Measurements from ENCODE around the gene CCR4.

CCR4 gene

DNA sequence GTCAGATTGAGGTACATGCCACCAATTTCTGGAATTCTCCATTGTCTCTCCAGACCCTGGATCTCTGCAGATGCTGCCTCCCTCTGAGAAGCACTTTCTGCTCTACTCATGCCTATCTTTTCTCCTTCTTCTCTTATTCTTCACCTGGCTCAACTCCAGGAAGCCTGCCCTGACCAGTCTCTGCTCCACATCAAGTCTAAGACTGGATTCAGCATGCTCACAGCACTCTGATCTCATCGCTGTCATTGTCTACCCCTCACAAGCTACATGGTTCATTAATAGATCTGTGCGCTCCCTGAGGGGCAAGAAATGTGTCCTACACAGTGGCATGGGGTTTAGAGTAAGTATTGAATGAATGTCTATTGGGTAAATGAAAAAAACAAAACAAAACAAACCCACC is 38.7 kb downstream of the CCR4 start:
- TF ChIP-seq, protein P1, sequence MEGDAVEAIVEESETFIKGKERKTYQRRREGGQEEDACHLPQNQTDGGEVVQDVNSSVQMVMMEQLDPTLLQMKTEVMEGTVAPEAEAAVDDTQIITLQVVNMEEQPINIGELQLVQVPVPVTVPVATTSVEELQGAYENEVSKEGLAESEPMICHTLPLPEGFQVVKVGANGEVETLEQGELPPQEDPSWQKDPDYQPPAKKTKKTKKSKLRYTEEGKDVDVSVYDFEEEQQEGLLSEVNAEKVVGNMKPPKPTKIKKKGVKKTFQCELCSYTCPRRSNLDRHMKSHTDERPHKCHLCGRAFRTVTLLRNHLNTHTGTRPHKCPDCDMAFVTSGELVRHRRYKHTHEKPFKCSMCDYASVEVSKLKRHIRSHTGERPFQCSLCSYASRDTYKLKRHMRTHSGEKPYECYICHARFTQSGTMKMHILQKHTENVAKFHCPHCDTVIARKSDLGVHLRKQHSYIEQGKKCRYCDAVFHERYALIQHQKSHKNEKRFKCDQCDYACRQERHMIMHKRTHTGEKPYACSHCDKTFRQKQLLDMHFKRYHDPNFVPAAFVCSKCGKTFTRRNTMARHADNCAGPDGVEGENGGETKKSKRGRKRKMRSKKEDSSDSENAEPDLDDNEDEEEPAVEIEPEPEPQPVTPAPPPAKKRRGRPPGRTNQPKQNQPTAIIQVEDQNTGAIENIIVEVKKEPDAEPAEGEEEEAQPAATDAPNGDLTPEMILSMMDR (conservative IDR thresholded peaks at IDR 0.05; ENCODE audit: low read depth, low read length), result no peak
- H3K4me3 ChIP-seq (ENCODE audit: low read length), result no peak overlapping the region
- DNase-seq (ENCODE audit: low read depth), result no peak

DNA sequence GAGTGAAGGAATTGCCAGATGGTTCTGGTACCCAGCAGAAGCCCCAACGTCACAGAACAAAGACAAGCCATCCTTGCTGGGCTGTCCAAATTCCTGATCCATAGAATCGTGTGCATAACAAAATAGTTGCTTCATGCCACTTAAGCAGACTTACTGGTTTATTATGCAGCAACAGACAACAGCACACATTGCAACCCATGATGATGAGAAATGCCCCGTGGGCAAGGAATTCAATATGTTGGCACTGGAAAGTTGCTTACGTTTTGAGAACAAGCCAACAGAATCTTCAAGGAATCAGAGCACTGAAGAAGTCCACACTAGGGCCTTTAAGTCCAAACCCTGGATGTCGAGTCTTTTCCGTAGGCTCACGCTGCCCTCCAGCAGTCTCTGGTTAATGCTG is 40.3 kb downstream of the CCR4 start:
- no peak for DNase-seq (ENCODE audit: low read depth)
- TF ChIP-seq, protein P1 (conservative IDR thresholded peaks at IDR 0.05; ENCODE audit: low read depth, low read length), result no peak
- no peak overlapping the region for H3K4me3 ChIP-seq (ENCODE audit: low read length)

DNA sequence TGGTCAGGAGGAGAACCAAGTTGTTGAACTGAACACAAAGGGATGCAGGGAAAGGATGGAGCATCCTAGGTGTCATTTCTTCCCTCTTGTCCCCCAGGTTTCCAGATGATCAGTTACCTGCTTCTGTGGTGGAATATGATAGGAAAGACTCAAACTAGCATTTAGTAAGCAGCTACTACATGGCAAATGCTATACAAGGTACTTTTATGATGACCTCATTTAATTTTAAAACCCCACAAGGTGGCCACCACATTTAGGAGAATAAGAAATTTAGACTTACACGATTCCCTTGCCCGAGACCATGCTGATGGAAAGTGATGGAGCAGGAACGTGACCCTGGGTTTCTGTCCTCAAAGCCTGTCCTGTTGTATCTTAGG is 40.9 kb downstream of the CCR4 start:
- H3K4me3 ChIP-seq (ENCODE audit: low read length), result no peak overlapping the region
- TF ChIP-seq, protein P1 (conservative IDR thresholded peaks at IDR 0.05; ENCODE audit: low read depth, low read length), result no peak
- DNase-seq (ENCODE audit: low read depth), result no peak

DNA sequence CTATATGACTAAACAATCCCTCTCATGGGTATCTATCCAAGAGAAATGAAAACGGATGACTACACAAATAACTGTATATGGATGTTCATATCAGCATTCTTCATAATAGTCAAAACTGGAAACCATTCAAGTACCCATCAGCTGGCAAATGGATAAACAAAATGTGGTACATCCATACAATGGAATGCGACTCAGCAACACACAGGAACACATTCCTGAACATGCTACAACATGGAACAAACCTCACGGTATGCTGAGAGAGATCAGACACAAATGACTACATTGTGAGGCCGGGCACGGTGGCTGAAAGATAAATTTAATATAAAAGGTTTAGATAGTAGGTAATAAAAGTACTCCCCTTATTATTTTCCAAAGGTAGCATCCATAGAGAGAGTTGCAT is 42.6 kb downstream of the CCR4 start:
- no peak for DNase-seq (ENCODE audit: low read depth)
- no peak overlapping the region for H3K4me3 ChIP-seq (ENCODE audit: low read length)
- TF ChIP-seq, protein P1 (conservative IDR thresholded peaks at IDR 0.05; ENCODE audit: low read depth, low read length), result no peak

DNA sequence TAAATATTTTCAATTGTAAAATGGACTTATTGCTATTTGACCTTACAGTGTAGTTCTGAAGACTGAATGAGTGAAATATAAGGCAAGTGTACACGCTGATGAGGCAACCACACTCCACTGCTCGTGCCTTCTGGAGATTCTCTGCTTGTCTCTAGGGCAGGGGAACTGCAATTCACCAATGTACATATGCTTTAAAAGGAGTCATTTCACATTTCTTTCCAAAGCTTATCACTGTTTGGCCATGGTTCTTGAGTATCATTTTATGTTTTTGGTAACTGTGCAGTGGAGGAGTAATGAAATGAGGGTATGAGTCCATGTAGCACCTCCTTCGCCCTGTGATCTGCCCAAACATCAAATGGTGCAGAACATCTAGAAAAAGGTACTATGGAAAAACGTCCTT is 43.7 kb downstream of the CCR4 start:
- DNase-seq (ENCODE audit: low read depth), result no peak
- TF ChIP-seq, protein P1 (conservative IDR thresholded peaks at IDR 0.05; ENCODE audit: low read depth, low read length), result no peak
- H3K4me3 ChIP-seq (ENCODE audit: low read length), result no peak overlapping the region

DNA sequence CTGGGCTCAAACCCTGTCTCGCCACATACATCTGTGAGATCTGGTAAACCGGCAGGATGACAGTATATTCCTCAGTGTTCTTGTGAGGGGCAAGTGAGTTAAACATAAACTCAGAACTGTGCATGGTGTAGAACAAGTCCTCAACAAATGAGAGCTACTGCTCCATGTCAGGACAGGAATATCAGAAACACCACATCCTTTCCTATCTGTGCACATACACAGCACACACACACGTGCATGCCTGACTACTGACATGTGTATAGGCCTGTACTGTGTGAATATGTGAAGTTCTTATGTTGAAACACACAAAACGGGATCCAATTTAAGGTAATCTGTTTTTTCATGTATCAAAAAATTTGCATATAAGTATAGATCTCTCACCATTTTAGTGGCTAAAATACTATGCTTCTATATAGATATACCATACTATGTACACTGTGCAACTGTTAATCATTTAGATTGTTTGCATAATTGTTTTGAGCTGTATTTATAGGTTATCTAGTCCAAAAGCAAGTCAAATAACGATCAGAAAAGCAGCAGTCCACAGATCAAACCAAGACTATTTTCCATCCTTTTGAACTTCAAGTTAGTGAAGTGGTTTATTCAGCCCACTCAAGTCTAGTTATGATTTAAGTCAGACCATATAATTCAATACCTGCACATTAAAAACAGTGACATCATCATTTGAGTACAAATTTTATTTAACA is 44.8 kb downstream of the CCR4 start:
- DNase-seq (ENCODE audit: low read depth), result no peak
- H3K4me3 ChIP-seq (ENCODE audit: low read length), result no peak overlapping the region
- TF ChIP-seq, protein P1 (conservative IDR thresholded peaks at IDR 0.05; ENCODE audit: low read depth, low read length), result no peak

DNA sequence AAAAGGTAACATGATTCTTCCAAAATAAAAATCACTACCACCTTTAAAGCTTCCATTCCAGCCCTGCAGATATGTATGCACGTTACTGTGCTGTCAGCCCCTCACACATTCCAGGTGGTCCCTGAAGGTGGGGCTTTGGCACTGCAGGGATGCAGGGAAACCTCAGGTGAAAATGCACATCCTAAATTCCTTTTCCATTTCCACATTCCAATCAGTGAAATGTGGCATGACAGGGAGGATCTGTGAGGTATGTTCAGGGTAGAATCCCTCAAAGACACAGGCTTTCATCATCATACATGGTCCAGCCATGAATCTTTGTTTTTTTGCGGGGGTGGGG is 45.3 kb downstream of the CCR4 start:
- TF ChIP-seq, protein P1 (conservative IDR thresholded peaks at IDR 0.05; ENCODE audit: low read depth, low read length), result no peak
- no peak overlapping the region for H3K4me3 ChIP-seq (ENCODE audit: low read length)
- no peak for DNase-seq (ENCODE audit: low read depth)
